Osteoblast (primary cell): ENCODE data around the gene DRAXIN. TPM values are rescaled to one million over a fixed set of nuclear protein-coding genes. Genes with fewer than 3 reads are reported as not detected.
"Not testable (repeated sequence)": the region's sequence is repeated elsewhere in the genome, so short reads cannot be mapped to it uniquely, and the experiment has no call there.

Source experiments
- DNase-seq: peaks from one replicate; pipeline ENCODE4 v3.0.0; 2011; ENCODE audit warnings: low spot score, mixed read lengths; ENCODE audit not compliant: insufficient read length; ENCODE audit errors: missing footprints
- H2AFZ ChIP-seq: 2 replicates; pipeline ENCODE4 v1.6.0; 2011; ENCODE audit warnings: mild to moderate bottlenecking, low read length
- H3K27ac ChIP-seq: 2 replicates; pipeline ENCODE4 v1.5.1; 2011; ENCODE audit warnings: mild to moderate bottlenecking, low read depth, low read length, moderate library complexity
- H3K27me3 ChIP-seq: 2 replicates; pipeline ENCODE4 v1.6.0; 2012; ENCODE audit warnings: mild to moderate bottlenecking, control low read depth, inconsistent platforms, low read length, moderate library complexity; ENCODE audit not compliant: insufficient read depth
- H3K36me3 ChIP-seq: 2 replicates; pipeline ENCODE4 v1.5.1; 2011; ENCODE audit warnings: mild to moderate bottlenecking, low read length, control low read depth, moderate library complexity; ENCODE audit not compliant: insufficient read depth
- H3K4me1 ChIP-seq: 2 replicates; pipeline ENCODE4 v1.5.1; 2011; ENCODE audit warnings: mild to moderate bottlenecking, low read length, control low read depth, moderate library complexity; ENCODE audit not compliant: insufficient read depth
- H3K4me2 ChIP-seq: 2 replicates; pipeline ENCODE4 v1.6.0; 2011; ENCODE audit warnings: mild to moderate bottlenecking, low read length; ENCODE audit not compliant: insufficient read depth
- H3K4me3 ChIP-seq: fragments of 200-600 bp; sonication (generic); 3 replicates; pipeline ENCODE4 v1.5.1; 2012; ENCODE audit warnings: mild to moderate bottlenecking, low read length, inconsistent platforms; ENCODE audit not compliant: insufficient read depth
- H3K79me2 ChIP-seq: 2 replicates; pipeline ENCODE4 v1.6.0; 2012; ENCODE audit warnings: mild to moderate bottlenecking, low read length, control low read depth, inconsistent platforms; ENCODE audit not compliant: insufficient read depth
- H3K9me3 ChIP-seq: 2 replicates; pipeline ENCODE4 v1.5.1; 2011; ENCODE audit warnings: low read depth, low read length, control low read depth
- H4K20me1 ChIP-seq: 2 replicates; pipeline ENCODE4 v1.6.0; 2012; ENCODE audit warnings: mild to moderate bottlenecking, low read length, control low read depth; ENCODE audit not compliant: insufficient read depth
- CTCF ChIP-seq: IDR thresholded peaks from 2 replicates; pipeline ENCODE4 v1.5.1; 2011; ENCODE audit warnings: mild to moderate bottlenecking, low read depth, low read length, moderate library complexity; ENCODE audit errors: extremely low read depth
- total RNA-seq: library from RNA; depleted of rRNA; stranded (reverse); fragments of >200 nt; gene quantifications from 2 replicates; pipeline ENCODE4 v1.2.3, GENCODE V29; 2012

Gene DRAXIN
- total RNA-seq, result under 0.01 TPM in 2 replicates

GRCh38 chr1:11691302-11691914, at the start of gene DRAXIN:
Gene DRAXIN, plus strand, starts transcription at chr1:11691710. Its CDS starts 14,549 bp downstream, at chr1:11706259.
- Histone ChIP-seq H3K79me2 (no peaks in the 10 kb centered on the region), H3K9me3 (no peaks in the 10 kb centered on the region), H3K36me3 (no peaks in the 10 kb centered on the region), H3K4me3 (no peak within 1 kb of the TSS), H3K4me2 (no peak within 1 kb of the TSS), H4K20me1 (peaks cover 4% of the 10 kb centered on the region), H3K27me3 (peaks cover 53% of the 10 kb centered on the region), H3K4me1 (peaks cover 12% of the 10 kb centered on the region), H3K27ac (no peak within 1 kb of the TSS), H2AFZ (no peak within 1 kb of the TSS)
- DNase-seq, result no peak
- no peak for TF ChIP-seq CTCF

GRCh38 chr1:11641776-11642305, 49.7 kb upstream of the DRAXIN start:
- Histone ChIP-seq H3K4me1 (no peaks in the 10 kb centered on the region), H3K4me3 (no peak overlapping the region), H3K36me3 (no peaks in the 10 kb centered on the region), H2AFZ (no peak overlapping the region), H3K27me3 (peaks cover 17% of the 10 kb centered on the region), H3K27ac (no peak overlapping the region), H3K79me2 (no peaks in the 10 kb centered on the region), H3K9me3 (no peaks in the 10 kb centered on the region), H4K20me1 (no peaks in the 10 kb centered on the region), H3K4me2 (no peak overlapping the region)
- no peak for TF ChIP-seq CTCF
- DNase-seq, result no peak

- peaks cover 17% of the 10 kb centered on the region for H3K27me3 ChIP-seq
- peak; percentile 93 for DNase-seq
- not testable (repeated sequence) for H3K4me1 ChIP-seq, H2AFZ ChIP-seq, H3K36me3 ChIP-seq, H4K20me1 ChIP-seq, H3K4me2 ChIP-seq, H3K4me3 ChIP-seq, H3K79me2 ChIP-seq, H3K9me3 ChIP-seq, H3K27ac ChIP-seq
- TF ChIP-seq CTCF, result peak; percentile 95
These were observed 49.0 kb upstream of the DRAXIN start for GRCh38 chr1:11642418-11643017.

- Histone ChIP-seq H3K79me2 (no peaks in the 10 kb centered on the region), H4K20me1 (no peaks in the 10 kb centered on the region), H3K27me3 (peaks cover 16% of the 10 kb centered on the region), H3K4me3 (no peak overlapping the region), H3K4me2 (no peak overlapping the region), H2AFZ (no peak overlapping the region), H3K36me3 (no peaks in the 10 kb centered on the region), H3K9me3 (no peaks in the 10 kb centered on the region), H3K27ac (no peak overlapping the region), H3K4me1 (no peaks in the 10 kb centered on the region)
- no peak for DNase-seq
- no peak for TF ChIP-seq CTCF
These were observed 47.7 kb upstream of the DRAXIN start for GRCh38 chr1:11643782-11644181.
